Measurements from ENCODE around the gene UBE3C.

Gene UBE3C

GRCh38 chr7:157300369-157300825 lies 161.7 kb downstream of the UBE3C start:
- no peak overlapping the region for H3K4me3 ChIP-seq (ENCODE audit: low read depth, low read length)
- no peak for TF ChIP-seq CTCF (IDR thresholded peaks at IDR 0.05; ENCODE audit: low read depth, low read length, missing control alignments)

GRCh38 chr7:157301610-157302120 lies 162.9 kb downstream of the UBE3C start:
- no peak overlapping the region for H3K4me3 ChIP-seq (ENCODE audit: low read depth, low read length)
- DNase-seq (ENCODE audit: low read depth): no peak
- TF ChIP-seq CTCF (IDR thresholded peaks at IDR 0.05; ENCODE audit: low read depth, low read length, missing control alignments): no peak

More at GRCh38 chr7:157300369-157300825, 161.7 kb downstream of the UBE3C start:
- no peak for DNase-seq (ENCODE audit: low read depth)

GRCh38 chr7:157306846-157307838 lies 168.4 kb downstream of the UBE3C start:
- DNase-seq (ENCODE audit: low read depth): no peak
- TF ChIP-seq CTCF (IDR thresholded peaks at IDR 0.05; ENCODE audit: low read depth, low read length, missing control alignments): no peak
- no peak overlapping the region for H3K4me3 ChIP-seq (ENCODE audit: low read depth, low read length)

- no peak for TF ChIP-seq CTCF (IDR thresholded peaks at IDR 0.05; ENCODE audit: low read depth, low read length, missing control alignments)
- H3K4me3 ChIP-seq (ENCODE audit: low read depth, low read length): no peak overlapping the region
- no peak for DNase-seq (ENCODE audit: low read depth)
Measured at GRCh38 chr7:157309988-157310668, 171.4 kb downstream of the UBE3C start.

- TF ChIP-seq CTCF (IDR thresholded peaks at IDR 0.05; ENCODE audit: low read depth, low read length, missing control alignments): no peak
- no peak for DNase-seq (ENCODE audit: low read depth)
- no peak overlapping the region for H3K4me3 ChIP-seq (ENCODE audit: low read depth, low read length)
Measured at GRCh38 chr7:157310676-157311185, 172.0 kb downstream of the UBE3C start.

GRCh38 chr7:157312941-157313340 lies 174.2 kb downstream of the UBE3C start:
- no peak for DNase-seq (ENCODE audit: low read depth)
- no peak overlapping the region for H3K4me3 ChIP-seq (ENCODE audit: low read depth, low read length)
- no peak for TF ChIP-seq CTCF (IDR thresholded peaks at IDR 0.05; ENCODE audit: low read depth, low read length, missing control alignments)
